ENCODE measurements around the gene RPS19BP1. TPM values are rescaled to one million over a fixed set of nuclear protein-coding genes. Genes with fewer than 3 reads are reported as not detected.

RPS19BP1 gene
- polyA plus RNA-seq, 2 of the 4 experiments (the other 2 are of a cell fraction) = 51.1 to 74.0 TPM

DNA sequence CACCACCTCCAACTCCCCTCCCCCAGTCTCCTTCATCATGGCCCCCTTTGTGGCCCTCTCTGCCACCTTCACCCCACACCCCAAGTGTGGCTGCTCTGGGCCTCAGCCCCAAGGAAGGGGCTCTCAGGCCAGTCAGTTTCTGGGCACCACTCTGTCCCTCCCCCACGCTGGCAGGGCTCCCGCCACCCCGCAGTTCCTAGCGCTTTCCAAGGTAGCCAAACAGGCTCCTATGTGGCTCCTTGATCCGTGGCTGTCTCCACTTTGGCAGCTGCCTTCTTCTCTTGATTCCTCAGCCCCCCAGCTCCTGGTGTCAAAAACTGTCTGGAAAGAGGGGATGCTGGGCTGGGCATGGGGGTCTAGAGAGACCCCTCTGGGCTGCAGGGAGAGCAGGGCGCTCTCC is 27.6 kb upstream of the RPS19BP1 start:
- peak overlapping the region in 1 of 2 experiments; percentile 43; a peak in 1 of 6 replicates for H3K27ac ChIP-seq
- WGBS (ENCODE audit: missing lambda C conversion rate) = 71% methylated on average over 3 of the region's 6 CpGs

More for the DNA sequence above, 27.6 kb upstream of the RPS19BP1 start:
- ATAC-seq = no peak; a peak in 1 of 6 replicates
- Histone ChIP-seq H3K4me3 (no peak overlapping the region), H3K4me1 (0 out of 3 replicates have a peak, but pooled peaks cover 5% of the 10 kb centered on the region), H3K9me3 (no peaks in the 10 kb centered on the region), H3K4me2 (no peak overlapping the region)
- CTCF ChIA-PET = interaction anchor here (0.8 to 37.2 kb wide), 13 partner anchors 9 to 468 kb away, joined by 3 to 899 read pairs (median 3); partner anchors contain the start of gene CACNA1I
- TF ChIP-seq, protein P1, sequence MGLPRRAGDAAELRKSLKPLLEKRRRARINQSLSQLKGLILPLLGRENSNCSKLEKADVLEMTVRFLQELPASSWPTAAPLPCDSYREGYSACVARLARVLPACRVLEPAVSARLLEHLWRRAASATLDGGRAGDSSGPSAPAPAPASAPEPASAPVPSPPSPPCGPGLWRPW (IDR thresholded peaks at IDR 0.05) = no peak
- TF ChIP-seq ELK1 (IDR thresholded peaks at IDR 0.05; ENCODE audit: low read depth, low read length) (no peak), EP300 (IDR thresholded peaks at IDR 0.05) (no peak), ZC3H11A (IDR thresholded peaks at IDR 0.05) (no peak), CBX2 (IDR thresholded peaks at IDR 0.05; ENCODE audit: borderline replicate concordance, low read depth) (no peak), ATOH8 (CRISPR knock-in tag; IDR thresholded peaks at IDR 0.05; ENCODE audit: low read depth) (no peak), BHLHE40 (IDR thresholded peaks at IDR 0.05; ENCODE audit: low read depth, low read length) (no peak), PHF8 (IDR thresholded peaks at IDR 0.05; ENCODE audit: borderline replicate concordance, low read depth) (no peak), RARB (CRISPR knock-in tag; IDR thresholded peaks at IDR 0.05) (no peak), HOXB5 (CRISPR knock-in tag; IDR thresholded peaks at IDR 0.05) (no peak), CEBPB (IDR thresholded peaks at IDR 0.05) (no peak), HOXA7 (CRISPR knock-in tag; IDR thresholded peaks at IDR 0.05) (no peak), ZFP36 (IDR thresholded peaks at IDR 0.05; ENCODE audit: borderline replicate concordance, partially characterized antibody) (no peak)
- TF ChIP-seq, protein P2, sequence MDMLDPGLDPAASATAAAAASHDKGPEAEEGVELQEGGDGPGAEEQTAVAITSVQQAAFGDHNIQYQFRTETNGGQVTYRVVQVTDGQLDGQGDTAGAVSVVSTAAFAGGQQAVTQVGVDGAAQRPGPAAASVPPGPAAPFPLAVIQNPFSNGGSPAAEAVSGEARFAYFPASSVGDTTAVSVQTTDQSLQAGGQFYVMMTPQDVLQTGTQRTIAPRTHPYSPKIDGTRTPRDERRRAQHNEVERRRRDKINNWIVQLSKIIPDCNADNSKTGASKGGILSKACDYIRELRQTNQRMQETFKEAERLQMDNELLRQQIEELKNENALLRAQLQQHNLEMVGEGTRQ (IDR thresholded peaks at IDR 0.05) = no peak
- TF ChIP-seq, protein P3, sequence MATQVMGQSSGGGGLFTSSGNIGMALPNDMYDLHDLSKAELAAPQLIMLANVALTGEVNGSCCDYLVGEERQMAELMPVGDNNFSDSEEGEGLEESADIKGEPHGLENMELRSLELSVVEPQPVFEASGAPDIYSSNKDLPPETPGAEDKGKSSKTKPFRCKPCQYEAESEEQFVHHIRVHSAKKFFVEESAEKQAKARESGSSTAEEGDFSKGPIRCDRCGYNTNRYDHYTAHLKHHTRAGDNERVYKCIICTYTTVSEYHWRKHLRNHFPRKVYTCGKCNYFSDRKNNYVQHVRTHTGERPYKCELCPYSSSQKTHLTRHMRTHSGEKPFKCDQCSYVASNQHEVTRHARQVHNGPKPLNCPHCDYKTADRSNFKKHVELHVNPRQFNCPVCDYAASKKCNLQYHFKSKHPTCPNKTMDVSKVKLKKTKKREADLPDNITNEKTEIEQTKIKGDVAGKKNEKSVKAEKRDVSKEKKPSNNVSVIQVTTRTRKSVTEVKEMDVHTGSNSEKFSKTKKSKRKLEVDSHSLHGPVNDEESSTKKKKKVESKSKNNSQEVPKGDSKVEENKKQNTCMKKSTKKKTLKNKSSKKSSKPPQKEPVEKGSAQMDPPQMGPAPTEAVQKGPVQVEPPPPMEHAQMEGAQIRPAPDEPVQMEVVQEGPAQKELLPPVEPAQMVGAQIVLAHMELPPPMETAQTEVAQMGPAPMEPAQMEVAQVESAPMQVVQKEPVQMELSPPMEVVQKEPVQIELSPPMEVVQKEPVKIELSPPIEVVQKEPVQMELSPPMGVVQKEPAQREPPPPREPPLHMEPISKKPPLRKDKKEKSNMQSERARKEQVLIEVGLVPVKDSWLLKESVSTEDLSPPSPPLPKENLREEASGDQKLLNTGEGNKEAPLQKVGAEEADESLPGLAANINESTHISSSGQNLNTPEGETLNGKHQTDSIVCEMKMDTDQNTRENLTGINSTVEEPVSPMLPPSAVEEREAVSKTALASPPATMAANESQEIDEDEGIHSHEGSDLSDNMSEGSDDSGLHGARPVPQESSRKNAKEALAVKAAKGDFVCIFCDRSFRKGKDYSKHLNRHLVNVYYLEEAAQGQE (IDR thresholded peaks at IDR 0.05) = no peak
- TF ChIP-seq, protein P4, sequence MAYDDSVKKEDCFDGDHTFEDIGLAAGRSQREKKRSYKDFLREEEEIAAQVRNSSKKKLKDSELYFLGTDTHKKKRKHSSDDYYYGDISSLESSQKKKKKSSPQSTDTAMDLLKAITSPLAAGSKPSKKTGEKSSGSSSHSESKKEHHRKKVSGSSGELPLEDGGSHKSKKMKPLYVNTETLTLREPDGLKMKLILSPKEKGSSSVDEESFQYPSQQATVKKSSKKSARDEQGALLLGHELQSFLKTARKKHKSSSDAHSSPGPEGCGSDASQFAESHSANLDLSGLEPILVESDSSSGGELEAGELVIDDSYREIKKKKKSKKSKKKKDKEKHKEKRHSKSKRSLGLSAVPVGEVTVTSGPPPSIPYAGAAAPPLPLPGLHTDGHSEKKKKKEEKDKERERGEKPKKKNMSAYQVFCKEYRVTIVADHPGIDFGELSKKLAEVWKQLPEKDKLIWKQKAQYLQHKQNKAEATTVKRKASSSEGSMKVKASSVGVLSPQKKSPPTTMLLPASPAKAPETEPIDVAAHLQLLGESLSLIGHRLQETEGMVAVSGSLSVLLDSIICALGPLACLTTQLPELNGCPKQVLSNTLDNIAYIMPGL (CRISPR knock-in tag; IDR thresholded peaks at IDR 0.05; ENCODE audit: borderline replicate concordance) = no peak
- TF ChIP-seq, protein P5, sequence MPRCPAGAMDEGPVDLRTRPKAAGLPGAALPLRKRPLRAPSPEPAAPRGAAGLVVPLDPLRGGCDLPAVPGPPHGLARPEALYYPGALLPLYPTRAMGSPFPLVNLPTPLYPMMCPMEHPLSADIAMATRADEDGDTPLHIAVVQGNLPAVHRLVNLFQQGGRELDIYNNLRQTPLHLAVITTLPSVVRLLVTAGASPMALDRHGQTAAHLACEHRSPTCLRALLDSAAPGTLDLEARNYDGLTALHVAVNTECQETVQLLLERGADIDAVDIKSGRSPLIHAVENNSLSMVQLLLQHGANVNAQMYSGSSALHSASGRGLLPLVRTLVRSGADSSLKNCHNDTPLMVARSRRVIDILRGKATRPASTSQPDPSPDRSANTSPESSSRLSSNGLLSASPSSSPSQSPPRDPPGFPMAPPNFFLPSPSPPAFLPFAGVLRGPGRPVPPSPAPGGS (IDR thresholded peaks at IDR 0.05) = no peak
- TF ChIP-seq, protein P6, sequence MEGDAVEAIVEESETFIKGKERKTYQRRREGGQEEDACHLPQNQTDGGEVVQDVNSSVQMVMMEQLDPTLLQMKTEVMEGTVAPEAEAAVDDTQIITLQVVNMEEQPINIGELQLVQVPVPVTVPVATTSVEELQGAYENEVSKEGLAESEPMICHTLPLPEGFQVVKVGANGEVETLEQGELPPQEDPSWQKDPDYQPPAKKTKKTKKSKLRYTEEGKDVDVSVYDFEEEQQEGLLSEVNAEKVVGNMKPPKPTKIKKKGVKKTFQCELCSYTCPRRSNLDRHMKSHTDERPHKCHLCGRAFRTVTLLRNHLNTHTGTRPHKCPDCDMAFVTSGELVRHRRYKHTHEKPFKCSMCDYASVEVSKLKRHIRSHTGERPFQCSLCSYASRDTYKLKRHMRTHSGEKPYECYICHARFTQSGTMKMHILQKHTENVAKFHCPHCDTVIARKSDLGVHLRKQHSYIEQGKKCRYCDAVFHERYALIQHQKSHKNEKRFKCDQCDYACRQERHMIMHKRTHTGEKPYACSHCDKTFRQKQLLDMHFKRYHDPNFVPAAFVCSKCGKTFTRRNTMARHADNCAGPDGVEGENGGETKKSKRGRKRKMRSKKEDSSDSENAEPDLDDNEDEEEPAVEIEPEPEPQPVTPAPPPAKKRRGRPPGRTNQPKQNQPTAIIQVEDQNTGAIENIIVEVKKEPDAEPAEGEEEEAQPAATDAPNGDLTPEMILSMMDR (IDR thresholded peaks at IDR 0.05) = no peak; the same call in 2 of the 3 replicates
- DNase-seq (ENCODE audit: low read depth in 1 of 2, low spot score in 1 of 2) = no peak
- POLR2A ChIA-PET = interaction anchor here (0.6 kb wide), 1 partner anchor 392 kb away, joined by 4 read pairs; no protein-coding TSS in a partner anchor
- FAIRE-seq = no peak
